ENCODE results near the gene THAP4. TPM values are rescaled to one million over a fixed set of nuclear protein-coding genes. Genes with fewer than 3 reads are reported as not detected.

The THAP4 gene
- total and polyA plus RNA-seq, 2 of the 13 experiments (the other 11 are each of a cell fraction or from before 2014, with no cell fraction given): 59.7 to 75.7 TPM

DNA sequence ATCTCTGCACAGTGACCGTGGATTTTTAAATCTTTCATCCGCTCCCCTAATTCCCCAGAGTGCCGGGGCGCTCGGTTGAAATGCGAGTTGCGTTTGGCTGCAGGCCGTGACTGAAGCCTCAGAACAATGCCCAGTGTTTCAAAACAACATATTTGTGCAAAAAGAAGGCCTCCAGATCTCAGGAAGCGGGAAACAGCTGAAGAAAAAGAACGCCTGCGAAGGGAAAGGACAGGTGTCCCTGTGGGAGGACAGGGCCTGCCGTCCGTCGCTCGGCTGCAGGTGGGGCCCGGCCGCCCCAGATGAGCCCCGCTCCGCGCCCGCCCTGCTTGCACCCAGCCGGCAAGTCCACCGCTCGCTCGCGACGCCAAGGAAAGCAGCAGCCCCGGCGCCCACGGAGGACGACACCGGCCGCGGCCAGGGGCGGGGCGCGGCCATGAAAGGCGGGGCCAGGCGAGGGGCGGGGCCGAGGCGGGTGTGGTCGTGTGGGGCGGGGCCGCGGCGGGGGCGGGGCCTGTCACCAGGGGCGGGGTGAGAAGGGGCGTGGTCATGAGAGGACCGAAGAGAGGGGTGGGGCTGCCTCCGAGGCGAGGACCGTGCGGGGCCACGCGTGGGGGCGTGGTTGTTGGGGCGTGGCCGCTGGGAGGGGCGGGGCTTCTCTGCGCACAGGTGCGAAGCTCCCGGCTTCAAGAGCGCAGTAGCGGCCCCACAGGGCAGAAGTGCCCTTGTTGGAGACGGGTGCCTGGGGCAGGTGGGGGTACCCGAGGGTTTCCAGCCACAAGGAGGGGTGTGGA lies 96.0 kb downstream of the THAP4 start (continued):
- TF ChIP-seq, protein P1, sequence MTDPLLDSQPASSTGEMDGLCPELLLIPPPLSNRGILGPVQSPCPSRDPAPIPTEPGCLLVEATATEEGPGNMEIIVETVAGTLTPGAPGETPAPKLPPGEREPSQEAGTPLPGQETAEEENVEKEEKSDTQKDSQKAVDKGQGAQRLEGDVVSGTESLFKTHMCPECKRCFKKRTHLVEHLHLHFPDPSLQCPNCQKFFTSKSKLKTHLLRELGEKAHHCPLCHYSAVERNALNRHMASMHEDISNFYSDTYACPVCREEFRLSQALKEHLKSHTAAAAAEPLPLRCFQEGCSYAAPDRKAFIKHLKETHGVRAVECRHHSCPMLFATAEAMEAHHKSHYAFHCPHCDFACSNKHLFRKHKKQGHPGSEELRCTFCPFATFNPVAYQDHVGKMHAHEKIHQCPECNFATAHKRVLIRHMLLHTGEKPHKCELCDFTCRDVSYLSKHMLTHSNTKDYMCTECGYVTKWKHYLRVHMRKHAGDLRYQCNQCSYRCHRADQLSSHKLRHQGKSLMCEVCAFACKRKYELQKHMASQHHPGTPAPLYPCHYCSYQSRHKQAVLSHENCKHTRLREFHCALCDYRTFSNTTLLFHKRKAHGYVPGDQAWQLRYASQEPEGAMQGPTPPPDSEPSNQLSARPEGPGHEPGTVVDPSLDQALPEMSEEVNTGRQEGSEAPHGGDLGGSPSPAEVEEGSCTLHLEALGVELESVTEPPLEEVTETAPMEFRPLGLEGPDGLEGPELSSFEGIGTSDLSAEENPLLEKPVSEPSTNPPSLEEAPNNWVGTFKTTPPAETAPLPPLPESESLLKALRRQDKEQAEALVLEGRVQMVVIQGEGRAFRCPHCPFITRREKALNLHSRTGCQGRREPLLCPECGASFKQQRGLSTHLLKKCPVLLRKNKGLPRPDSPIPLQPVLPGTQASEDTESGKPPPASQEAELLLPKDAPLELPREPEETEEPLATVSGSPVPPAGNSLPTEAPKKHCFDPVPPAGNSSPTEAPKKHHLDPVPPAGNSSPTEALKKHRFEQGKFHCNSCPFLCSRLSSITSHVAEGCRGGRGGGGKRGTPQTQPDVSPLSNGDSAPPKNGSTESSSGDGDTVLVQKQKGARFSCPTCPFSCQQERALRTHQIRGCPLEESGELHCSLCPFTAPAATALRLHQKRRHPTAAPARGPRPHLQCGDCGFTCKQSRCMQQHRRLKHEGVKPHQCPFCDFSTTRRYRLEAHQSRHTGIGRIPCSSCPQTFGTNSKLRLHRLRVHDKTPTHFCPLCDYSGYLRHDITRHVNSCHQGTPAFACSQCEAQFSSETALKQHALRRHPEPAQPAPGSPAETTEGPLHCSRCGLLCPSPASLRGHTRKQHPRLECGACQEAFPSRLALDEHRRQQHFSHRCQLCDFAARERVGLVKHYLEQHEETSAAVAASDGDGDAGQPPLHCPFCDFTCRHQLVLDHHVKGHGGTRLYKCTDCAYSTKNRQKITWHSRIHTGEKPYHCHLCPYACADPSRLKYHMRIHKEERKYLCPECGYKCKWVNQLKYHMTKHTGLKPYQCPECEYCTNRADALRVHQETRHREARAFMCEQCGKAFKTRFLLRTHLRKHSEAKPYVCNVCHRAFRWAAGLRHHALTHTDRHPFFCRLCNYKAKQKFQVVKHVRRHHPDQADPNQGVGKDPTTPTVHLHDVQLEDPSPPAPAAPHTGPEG (CRISPR knock-in tag; IDR thresholded peaks at IDR 0.05): no peak
- TF ChIP-seq GABPB1 (CRISPR knock-in tag; IDR thresholded peaks at IDR 0.05): peak; percentile 37; the same call in 1 of the 2 replicates
- no peak for TF ChIP-seq ZSCAN22 (CRISPR knock-in tag; IDR thresholded peaks at IDR 0.05)
- TF ChIP-seq HDAC6 (IDR thresholded peaks at IDR 0.05; ENCODE audit: low read depth, low read length): no peak
- TF ChIP-seq ZNF564 (CRISPR knock-in tag; IDR thresholded peaks at IDR 0.05): no peak
- no peak for TF ChIP-seq SOX5 (CRISPR knock-in tag; IDR thresholded peaks at IDR 0.05; ENCODE audit: borderline replicate concordance)
- TF ChIP-seq, protein P2, sequence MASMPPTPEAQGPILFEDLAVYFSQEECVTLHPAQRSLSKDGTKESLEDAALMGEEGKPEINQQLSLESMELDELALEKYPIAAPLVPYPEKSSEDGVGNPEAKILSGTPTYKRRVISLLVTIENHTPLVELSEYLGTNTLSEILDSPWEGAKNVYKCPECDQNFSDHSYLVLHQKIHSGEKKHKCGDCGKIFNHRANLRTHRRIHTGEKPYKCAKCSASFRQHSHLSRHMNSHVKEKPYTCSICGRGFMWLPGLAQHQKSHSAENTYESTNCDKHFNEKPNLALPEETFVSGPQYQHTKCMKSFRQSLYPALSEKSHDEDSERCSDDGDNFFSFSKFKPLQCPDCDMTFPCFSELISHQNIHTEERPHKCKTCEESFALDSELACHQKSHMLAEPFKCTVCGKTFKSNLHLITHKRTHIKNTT (CRISPR knock-in tag; IDR thresholded peaks at IDR 0.05): no peak
- TF ChIP-seq ZNF614 (CRISPR knock-in tag; IDR thresholded peaks at IDR 0.05; ENCODE audit: borderline replicate concordance): no peak
- TF ChIP-seq, protein P3, sequence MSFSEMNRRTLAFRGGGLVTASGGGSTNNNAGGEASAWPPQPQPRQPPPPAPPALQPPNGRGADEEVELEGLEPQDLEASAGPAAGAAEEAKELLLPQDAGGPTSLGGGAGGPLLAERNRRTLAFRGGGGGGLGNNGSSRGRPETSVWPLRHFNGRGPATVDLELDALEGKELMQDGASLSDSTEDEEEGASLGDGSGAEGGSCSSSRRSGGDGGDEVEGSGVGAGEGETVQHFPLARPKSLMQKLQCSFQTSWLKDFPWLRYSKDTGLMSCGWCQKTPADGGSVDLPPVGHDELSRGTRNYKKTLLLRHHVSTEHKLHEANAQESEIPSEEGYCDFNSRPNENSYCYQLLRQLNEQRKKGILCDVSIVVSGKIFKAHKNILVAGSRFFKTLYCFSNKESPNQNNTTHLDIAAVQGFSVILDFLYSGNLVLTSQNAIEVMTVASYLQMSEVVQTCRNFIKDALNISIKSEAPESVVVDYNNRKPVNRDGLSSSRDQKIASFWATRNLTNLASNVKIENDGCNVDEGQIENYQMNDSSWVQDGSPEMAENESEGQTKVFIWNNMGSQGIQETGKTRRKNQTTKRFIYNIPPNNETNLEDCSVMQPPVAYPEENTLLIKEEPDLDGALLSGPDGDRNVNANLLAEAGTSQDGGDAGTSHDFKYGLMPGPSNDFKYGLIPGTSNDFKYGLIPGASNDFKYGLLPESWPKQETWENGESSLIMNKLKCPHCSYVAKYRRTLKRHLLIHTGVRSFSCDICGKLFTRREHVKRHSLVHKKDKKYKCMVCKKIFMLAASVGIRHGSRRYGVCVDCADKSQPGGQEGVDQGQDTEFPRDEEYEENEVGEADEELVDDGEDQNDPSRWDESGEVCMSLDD (CRISPR knock-in tag; IDR thresholded peaks at IDR 0.05; ENCODE audit: borderline replicate concordance): peak; percentile 59; the same call in 1 of the 2 replicates
- TF ChIP-seq MTA1 (CRISPR knock-in tag; IDR thresholded peaks at IDR 0.05; ENCODE audit: borderline replicate concordance): no peak
- no peak for TF ChIP-seq NFKB2 (CRISPR knock-in tag; IDR thresholded peaks at IDR 0.05; ENCODE audit: borderline replicate concordance)
- TF ChIP-seq AGO1 (IDR thresholded peaks at IDR 0.05; ENCODE audit: low read depth, low read length, poor library complexity, severe bottlenecking): no peak
- TF ChIP-seq LCORL (IDR thresholded peaks at IDR 0.05): no peak
- 0 out of 2 replicates have a peak, but pooled peaks have one; percentile 41 for TF ChIP-seq LCORL (CRISPR knock-in tag; IDR thresholded peaks at IDR 0.05)
- TF ChIP-seq GFI1 (CRISPR knock-in tag; IDR thresholded peaks at IDR 0.05; ENCODE audit: borderline replicate concordance): no peak
- TF ChIP-seq ZNF264 (CRISPR knock-in tag; IDR thresholded peaks at IDR 0.05): no peak
- TF ChIP-seq, protein P4, sequence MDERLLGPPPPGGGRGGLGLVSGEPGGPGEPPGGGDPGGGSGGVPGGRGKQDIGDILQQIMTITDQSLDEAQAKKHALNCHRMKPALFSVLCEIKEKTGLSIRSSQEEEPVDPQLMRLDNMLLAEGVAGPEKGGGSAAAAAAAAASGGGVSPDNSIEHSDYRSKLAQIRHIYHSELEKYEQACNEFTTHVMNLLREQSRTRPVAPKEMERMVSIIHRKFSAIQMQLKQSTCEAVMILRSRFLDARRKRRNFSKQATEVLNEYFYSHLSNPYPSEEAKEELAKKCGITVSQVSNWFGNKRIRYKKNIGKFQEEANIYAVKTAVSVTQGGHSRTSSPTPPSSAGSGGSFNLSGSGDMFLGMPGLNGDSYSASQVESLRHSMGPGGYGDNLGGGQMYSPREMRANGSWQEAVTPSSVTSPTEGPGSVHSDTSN (CRISPR knock-in tag; IDR thresholded peaks at IDR 0.05): no peak
- no peak for TF ChIP-seq MLLT10 (CRISPR knock-in tag; IDR thresholded peaks at IDR 0.05)
- no peak for TF ChIP-seq ZNF703 (CRISPR knock-in tag; IDR thresholded peaks at IDR 0.05; ENCODE audit: borderline replicate concordance)
